ENCODE measurements around the gene MYO1D.

The MYO1D gene

GRCh38 chr17:32609884-32610650, 266.9 kb downstream of the MYO1D start:
- H3K4me1 ChIP-seq (ENCODE audit: control insufficient read depth, low read depth, low read length): peaks cover 4% of the 10 kb centered on the region
- 100% methylated on average over 1 of the region's 7 CpGs for WGBS (ENCODE audit: extremely low coverage, insufficient coverage, low lambda C conversion rate)
- no peak overlapping the region for H4K5ac ChIP-seq (ENCODE audit: low read length)
- H3K18ac ChIP-seq (ENCODE audit: low read length): no peak overlapping the region
- no peaks in the 10 kb centered on the region for H3K79me2 ChIP-seq (ENCODE audit: control insufficient read depth, insufficient read depth, low read length)
- peak; percentile 19 for DNase-seq
- no peak overlapping the region for H3K4me3 ChIP-seq (ENCODE audit: low read length)
- no peak overlapping the region for H3K4ac ChIP-seq (ENCODE audit: low read depth, low read length)
- H2AK5ac ChIP-seq (ENCODE audit: low read length): no peak overlapping the region
- no peaks in the 10 kb centered on the region for H3K27me3 ChIP-seq (ENCODE audit: insufficient read depth, low read length, poor library complexity)
- H3K56ac ChIP-seq (ENCODE audit: low read length): no peak overlapping the region
- no peaks in the 10 kb centered on the region for H3K36me3 ChIP-seq (ENCODE audit: control insufficient read depth, insufficient read depth, low read length)
- no peak overlapping the region for H2BK5ac ChIP-seq (ENCODE audit: low read length)
- H3K79me1 ChIP-seq (ENCODE audit: low read length): no peaks in the 10 kb centered on the region
- no peak overlapping the region for H2BK120ac ChIP-seq (ENCODE audit: low read depth, low read length)
- no peak overlapping the region for H3K27ac ChIP-seq (ENCODE audit: low read depth, low read length)
- no peak overlapping the region for H2BK15ac ChIP-seq (replicated peaks; ENCODE audit: low read depth)
- H3K23ac ChIP-seq (ENCODE audit: low read length): no peak overlapping the region
- H3K9ac ChIP-seq (ENCODE audit: low read length): no peak overlapping the region
- H3K4me2 ChIP-seq (ENCODE audit: low read length): no peak overlapping the region
- no peak overlapping the region for H4K8ac ChIP-seq (ENCODE audit: low read depth, low read length)

GRCh38 chr17:32609085-32609484, 267.8 kb downstream of the MYO1D start:
- no peak for DNase-seq
- no CpG with 5 or more reads among the region's 7 CpGs for WGBS (ENCODE audit: extremely low coverage, insufficient coverage, low lambda C conversion rate)
- Histone ChIP-seq H4K5ac (ENCODE audit: low read length) (no peak overlapping the region), H3K27me3 (ENCODE audit: insufficient read depth, low read length, poor library complexity) (no peaks in the 10 kb centered on the region), H3K23ac (ENCODE audit: low read length) (no peak overlapping the region), H2BK5ac (ENCODE audit: low read length) (no peak overlapping the region), H3K4me2 (ENCODE audit: low read length) (no peak overlapping the region), H3K18ac (ENCODE audit: low read length) (no peak overlapping the region), H3K27ac (ENCODE audit: low read depth, low read length) (no peak overlapping the region), H3K36me3 (ENCODE audit: control insufficient read depth, insufficient read depth, low read length) (no peaks in the 10 kb centered on the region), H3K4me1 (ENCODE audit: control insufficient read depth, low read depth, low read length) (peaks cover 4% of the 10 kb centered on the region), H4K8ac (ENCODE audit: low read depth, low read length) (no peak overlapping the region), H2AK5ac (ENCODE audit: low read length) (no peak overlapping the region), H3K9ac (ENCODE audit: low read length) (no peak overlapping the region), H3K4ac (ENCODE audit: low read depth, low read length) (no peak overlapping the region), H2BK15ac (replicated peaks; ENCODE audit: low read depth) (no peak overlapping the region), H2BK120ac (ENCODE audit: low read depth, low read length) (no peak overlapping the region), H3K79me1 (ENCODE audit: low read length) (no peaks in the 10 kb centered on the region), H3K56ac (ENCODE audit: low read length) (no peak overlapping the region), H3K79me2 (ENCODE audit: control insufficient read depth, insufficient read depth, low read length) (no peaks in the 10 kb centered on the region), H3K4me3 (ENCODE audit: low read length) (no peak overlapping the region)

GRCh38 chr17:32608267-32608666, 268.7 kb downstream of the MYO1D start:
- Histone ChIP-seq H3K9ac (ENCODE audit: low read length) (no peak overlapping the region), H3K27me3 (ENCODE audit: insufficient read depth, low read length, poor library complexity) (no peaks in the 10 kb centered on the region), H2AK5ac (ENCODE audit: low read length) (no peak overlapping the region), H2BK5ac (ENCODE audit: low read length) (no peak overlapping the region), H3K79me2 (ENCODE audit: control insufficient read depth, insufficient read depth, low read length) (no peaks in the 10 kb centered on the region), H3K4me1 (ENCODE audit: control insufficient read depth, low read depth, low read length) (peaks cover 4% of the 10 kb centered on the region), H3K36me3 (ENCODE audit: control insufficient read depth, insufficient read depth, low read length) (no peaks in the 10 kb centered on the region), H3K4me3 (ENCODE audit: low read length) (no peak overlapping the region), H3K4me2 (ENCODE audit: low read length) (no peak overlapping the region), H4K8ac (ENCODE audit: low read depth, low read length) (no peak overlapping the region), H3K18ac (ENCODE audit: low read length) (no peak overlapping the region), H3K56ac (ENCODE audit: low read length) (no peak overlapping the region), H3K23ac (ENCODE audit: low read length) (no peak overlapping the region), H3K4ac (ENCODE audit: low read depth, low read length) (no peak overlapping the region), H3K79me1 (ENCODE audit: low read length) (no peaks in the 10 kb centered on the region), H2BK120ac (ENCODE audit: low read depth, low read length) (no peak overlapping the region), H2BK15ac (replicated peaks; ENCODE audit: low read depth) (no peak overlapping the region), H3K27ac (ENCODE audit: low read depth, low read length) (no peak overlapping the region), H4K5ac (ENCODE audit: low read length) (no peak overlapping the region)
- DNase-seq: no peak

GRCh38 chr17:32604966-32605365, 272.0 kb downstream of the MYO1D start:
- Histone ChIP-seq H3K79me2 (ENCODE audit: control insufficient read depth, insufficient read depth, low read length) (no peaks in the 10 kb centered on the region), H3K4me1 (ENCODE audit: control insufficient read depth, low read depth, low read length) (no peaks in the 10 kb centered on the region), H2BK120ac (ENCODE audit: low read depth, low read length) (no peak overlapping the region), H3K36me3 (ENCODE audit: control insufficient read depth, insufficient read depth, low read length) (no peaks in the 10 kb centered on the region), H3K18ac (ENCODE audit: low read length) (no peak overlapping the region), H4K5ac (ENCODE audit: low read length) (no peak overlapping the region), H3K4ac (ENCODE audit: low read depth, low read length) (no peak overlapping the region), H3K9ac (ENCODE audit: low read length) (no peak overlapping the region), H3K23ac (ENCODE audit: low read length) (no peak overlapping the region), H4K8ac (ENCODE audit: low read depth, low read length) (no peak overlapping the region), H3K79me1 (ENCODE audit: low read length) (no peaks in the 10 kb centered on the region), H2BK5ac (ENCODE audit: low read length) (no peak overlapping the region), H3K27me3 (ENCODE audit: insufficient read depth, low read length, poor library complexity) (no peaks in the 10 kb centered on the region), H3K27ac (ENCODE audit: low read depth, low read length) (no peak overlapping the region), H2BK15ac (replicated peaks; ENCODE audit: low read depth) (no peak overlapping the region), H3K4me2 (ENCODE audit: low read length) (no peak overlapping the region), H3K56ac (ENCODE audit: low read length) (no peak overlapping the region), H3K4me3 (ENCODE audit: low read length) (no peak overlapping the region), H2AK5ac (ENCODE audit: low read length) (no peak overlapping the region)
- no CpG with 5 or more reads among the region's 4 CpGs for WGBS (ENCODE audit: extremely low coverage, insufficient coverage, low lambda C conversion rate)
- no peak for DNase-seq

GRCh38 chr17:32602396-32602795, 274.5 kb downstream of the MYO1D start:
- H3K56ac ChIP-seq (ENCODE audit: low read length): no peak overlapping the region

GRCh38 chr17:32601866-32602265, 275.1 kb downstream of the MYO1D start:
- Histone ChIP-seq H3K27ac (ENCODE audit: low read depth, low read length) (no peak overlapping the region), H3K4ac (ENCODE audit: low read depth, low read length) (no peak overlapping the region), H3K36me3 (ENCODE audit: control insufficient read depth, insufficient read depth, low read length) (no peaks in the 10 kb centered on the region), H3K4me1 (ENCODE audit: control insufficient read depth, low read depth, low read length) (no peaks in the 10 kb centered on the region), H2BK15ac (replicated peaks; ENCODE audit: low read depth) (no peak overlapping the region), H3K23ac (ENCODE audit: low read length) (no peak overlapping the region), H3K56ac (ENCODE audit: low read length) (no peak overlapping the region), H4K8ac (ENCODE audit: low read depth, low read length) (no peak overlapping the region), H2AK5ac (ENCODE audit: low read length) (no peak overlapping the region), H3K4me2 (ENCODE audit: low read length) (no peak overlapping the region), H3K9ac (ENCODE audit: low read length) (no peak overlapping the region), H3K27me3 (ENCODE audit: insufficient read depth, low read length, poor library complexity) (no peaks in the 10 kb centered on the region), H2BK120ac (ENCODE audit: low read depth, low read length) (no peak overlapping the region), H3K18ac (ENCODE audit: low read length) (no peak overlapping the region), H3K4me3 (ENCODE audit: low read length) (no peak overlapping the region), H3K79me2 (ENCODE audit: control insufficient read depth, insufficient read depth, low read length) (no peaks in the 10 kb centered on the region), H2BK5ac (ENCODE audit: low read length) (no peak overlapping the region), H4K5ac (ENCODE audit: low read length) (no peak overlapping the region), H3K79me1 (ENCODE audit: low read length) (no peaks in the 10 kb centered on the region)
- DNase-seq: no peak
- no CpG with 5 or more reads among the region's 2 CpGs for WGBS (ENCODE audit: extremely low coverage, insufficient coverage, low lambda C conversion rate)

More at GRCh38 chr17:32602396-32602795, 274.5 kb downstream of the MYO1D start:
- no peak overlapping the region for H3K4ac ChIP-seq (ENCODE audit: low read depth, low read length)
- no peak overlapping the region for H4K8ac ChIP-seq (ENCODE audit: low read depth, low read length)
- no peak overlapping the region for H2BK120ac ChIP-seq (ENCODE audit: low read depth, low read length)
- H4K5ac ChIP-seq (ENCODE audit: low read length): no peak overlapping the region
- H3K4me2 ChIP-seq (ENCODE audit: low read length): no peak overlapping the region
- H3K23ac ChIP-seq (ENCODE audit: low read length): no peak overlapping the region
- no peaks in the 10 kb centered on the region for H3K79me2 ChIP-seq (ENCODE audit: control insufficient read depth, insufficient read depth, low read length)
- H2AK5ac ChIP-seq (ENCODE audit: low read length): no peak overlapping the region
- no CpG with 5 or more reads among the region's 2 CpGs for WGBS (ENCODE audit: extremely low coverage, insufficient coverage, low lambda C conversion rate)
- no peak overlapping the region for H3K9ac ChIP-seq (ENCODE audit: low read length)
- H3K4me1 ChIP-seq (ENCODE audit: control insufficient read depth, low read depth, low read length): no peaks in the 10 kb centered on the region
- H3K79me1 ChIP-seq (ENCODE audit: low read length): no peaks in the 10 kb centered on the region
- DNase-seq: no peak
- H3K4me3 ChIP-seq (ENCODE audit: low read length): no peak overlapping the region
- H2BK15ac ChIP-seq (replicated peaks; ENCODE audit: low read depth): no peak overlapping the region
- H2BK5ac ChIP-seq (ENCODE audit: low read length): no peak overlapping the region
- H3K36me3 ChIP-seq (ENCODE audit: control insufficient read depth, insufficient read depth, low read length): no peaks in the 10 kb centered on the region
- no peak overlapping the region for H3K18ac ChIP-seq (ENCODE audit: low read length)
- H3K27me3 ChIP-seq (ENCODE audit: insufficient read depth, low read length, poor library complexity): no peaks in the 10 kb centered on the region
- no peak overlapping the region for H3K27ac ChIP-seq (ENCODE audit: low read depth, low read length)
